Smooth muscle cell (in vitro differentiated cells): ENCODE measurements around the gene OXER1. TPM values are rescaled to one million over a fixed set of nuclear protein-coding genes. Genes with fewer than 3 reads are reported as not detected.

Experiments
- DNase-seq: peaks from one replicate; lab custom pipeline; 2025; ENCODE audit not compliant: unreplicated experiment; lab: John Stamatoyannopoulos, UW
- H2AFZ ChIP-seq: fragments of 200-600 bp; sonication (generic); 2 replicates; pipeline ENCODE4 v1.6.0; 2016; ENCODE audit warnings: antibody characterized with exemption, low read depth, mild to moderate bottlenecking
- H3F3A ChIP-seq: fragments of 200-600 bp; sonication (generic); 2 replicates; pipeline ENCODE4 v1.6.0; 2017; ENCODE audit warnings: antibody characterized with exemption, low read depth
- H3K27ac ChIP-seq: fragments of 200-600 bp; sonication (generic); 2 replicates; pipeline ENCODE4 v1.5.1; 2016; ENCODE audit warnings: low read depth, mild to moderate bottlenecking
- H3K27me3 ChIP-seq: fragments of 200-600 bp; sonication (generic); 2 replicates; pipeline ENCODE4 v1.6.1; 2016; ENCODE audit warnings: low read depth, mild to moderate bottlenecking
- H3K36me3 ChIP-seq: fragments of 200-600 bp; sonication (generic); 2 replicates; pipeline ENCODE4 v1.5.1; 2016; ENCODE audit warnings: low read depth
- H3K4me1 ChIP-seq: fragments of 200-600 bp; sonication (generic); 2 replicates; pipeline ENCODE4 v1.5.1; 2016; ENCODE audit warnings: low read depth
- H3K4me2 ChIP-seq: fragments of 200-600 bp; sonication (generic); 2 replicates; pipeline ENCODE4 v1.6.0; 2016; ENCODE audit warnings: mild to moderate bottlenecking
- H3K4me3 ChIP-seq: fragments of 200-600 bp; sonication (generic); 2 replicates; pipeline ENCODE4 v1.5.1; 2016; ENCODE audit warnings: mild to moderate bottlenecking
- H3K79me2 ChIP-seq: fragments of 200-600 bp; sonication (generic); 2 replicates; pipeline ENCODE4 v1.6.0; 2016; ENCODE audit warnings: low read depth, mild to moderate bottlenecking
- H3K9ac ChIP-seq: fragments of 200-600 bp; sonication (generic); 2 replicates; pipeline ENCODE4 v1.6.0; 2016; ENCODE audit warnings: low read depth
- H3K9me3 ChIP-seq: fragments of 200-600 bp; sonication (generic); replicated peaks from 2 replicates; pipeline ENCODE4 v1.5.1; 2016; ENCODE audit warnings: low read depth
- H4K20me1 ChIP-seq: fragments of 200-600 bp; sonication (generic); 2 replicates; pipeline ENCODE4 v1.6.0; 2016; ENCODE audit warnings: low read depth
- CTCF ChIP-seq: fragments of 200-600 bp; sonication (generic); IDR thresholded peaks from 2 replicates; pipeline ENCODE4 v1.5.1; 2017; ENCODE audit warnings: borderline replicate concordance, mild to moderate bottlenecking, antibody characterized with exemption; ENCODE audit not compliant: insufficient read depth, poor library complexity, severe bottlenecking
- WGBS: methylation state at CpG from one replicate; pipeline ENCODE4 v1.1.7; 2016; ENCODE audit warnings: low lambda C conversion rate; 5-methylcytosine and 5-hydroxymethylcytosine counted together
- polyA plus RNA-seq: library from polyadenylated mRNA; unstranded; fragments of >200 nt; fragmentation: Nextera tagmentation; extraction: Ambion mirVana; gene quantifications from 2 replicates; pipeline ENCODE4 v1.2.1, GENCODE V29; 2016
- total RNA-seq: library from RNA; depleted of rRNA; stranded (reverse); fragments of >200 nt; gene quantifications from 2 replicates; pipeline ENCODE4 v1.2.3, GENCODE V29; 2014

OXER1 gene
- total and polyA plus RNA-seq, 2 experiments from 2014 or later: 2.2 TPM; not detected in 1

GRCh38 chr2:42748840-42749239 lies 15.1 kb downstream of the OXER1 start:
- DNase-seq: no peak
- H3K4me2 ChIP-seq: no peak overlapping the region
- peaks cover 5% of the 10 kb centered on the region for H3K4me1 ChIP-seq
- no peaks in the 10 kb centered on the region for H3K79me2 ChIP-seq
- no peaks in the 10 kb centered on the region for H3K27me3 ChIP-seq
- H3K36me3 ChIP-seq: no peaks in the 10 kb centered on the region
- H4K20me1 ChIP-seq: no peaks in the 10 kb centered on the region
- no peak overlapping the region for H3K9ac ChIP-seq
- no peak overlapping the region for H3K4me3 ChIP-seq
- no peak for TF ChIP-seq CTCF
- no peaks in the 10 kb centered on the region for H3K9me3 ChIP-seq
- WGBS: 95% methylated on average over 4 of the region's 4 CpGs
- H3F3A ChIP-seq: no peaks in the 10 kb centered on the region
- H2AFZ ChIP-seq: no peak overlapping the region
- H3K27ac ChIP-seq: no peak overlapping the region

GRCh38 chr2:42747422-42747821 lies 16.5 kb downstream of the OXER1 start:
- Histone ChIP-seq H3K4me1 (peaks cover 5% of the 10 kb centered on the region), H3K79me2 (no peaks in the 10 kb centered on the region), H3K4me2 (no peak overlapping the region), H3F3A (no peaks in the 10 kb centered on the region), H3K36me3 (no peaks in the 10 kb centered on the region), H3K27me3 (no peaks in the 10 kb centered on the region), H3K4me3 (no peak overlapping the region), H3K9me3 (no peaks in the 10 kb centered on the region), H4K20me1 (no peaks in the 10 kb centered on the region), H2AFZ (no peak overlapping the region), H3K9ac (no peak overlapping the region), H3K27ac (no peak overlapping the region)
- DNase-seq: no peak
- TF ChIP-seq CTCF: no peak
- 99% methylated on average over 3 of the region's 3 CpGs for WGBS

- H3K4me1 ChIP-seq: peaks cover 5% of the 10 kb centered on the region
- H2AFZ ChIP-seq: no peak overlapping the region
- no peaks in the 10 kb centered on the region for H3K79me2 ChIP-seq
- H3K27ac ChIP-seq: peak overlapping the region; percentile 45
- no peak overlapping the region for H3K9ac ChIP-seq
- DNase-seq: no peak
- H3K27me3 ChIP-seq: no peaks in the 10 kb centered on the region
- TF ChIP-seq CTCF: no peak
- H3K4me3 ChIP-seq: no peak overlapping the region
- H3F3A ChIP-seq: no peaks in the 10 kb centered on the region
- no peaks in the 10 kb centered on the region for H3K9me3 ChIP-seq
- H3K4me2 ChIP-seq: peak overlapping the region; percentile 37
- no peaks in the 10 kb centered on the region for H4K20me1 ChIP-seq
- H3K36me3 ChIP-seq: no peaks in the 10 kb centered on the region
- 61% methylated on average over 3 of the region's 3 CpGs for WGBS
These were observed 19.3 kb downstream of the OXER1 start for GRCh38 chr2:42744545-42745082.

- no peaks in the 10 kb centered on the region for H4K20me1 ChIP-seq
- no peak for TF ChIP-seq CTCF
- no peak overlapping the region for H3K4me3 ChIP-seq
- no peaks in the 10 kb centered on the region for H3K79me2 ChIP-seq
- no peaks in the 10 kb centered on the region for H3K9me3 ChIP-seq
- no peak overlapping the region for H3K4me2 ChIP-seq
- no peak overlapping the region for H3K9ac ChIP-seq
- no peaks in the 10 kb centered on the region for H3K27me3 ChIP-seq
- no peaks in the 10 kb centered on the region for H3F3A ChIP-seq
- H3K4me1 ChIP-seq: peaks cover 5% of the 10 kb centered on the region
- H3K27ac ChIP-seq: no peak overlapping the region
- H3K36me3 ChIP-seq: no peaks in the 10 kb centered on the region
- DNase-seq: no peak
- WGBS: 94% methylated on average over 1 of the region's 1 CpG
- no peak overlapping the region for H2AFZ ChIP-seq
These were observed 20.3 kb downstream of the OXER1 start for GRCh38 chr2:42743659-42743990.
